Measurements from ENCODE around the gene AKT1. TPM values are rescaled to one million over a fixed set of nuclear protein-coding genes. Genes with fewer than 3 reads are reported as not detected.

Gene AKT1
- total and polyA plus RNA-seq, 2 of the 13 experiments (the other 11 are each of a cell fraction or from before 2014, with no cell fraction given): 96.2 to 116 TPM

GRCh38 chr14:104793703-104793959 lies 1.9 kb downstream of the AKT1 start:
- Histone ChIP-seq H3K4me1 (ENCODE audit: insufficient read depth, low read length) (peaks cover 50% of the 10 kb centered on the region), H3K4me3 (replicated peaks in 1 of 3; ENCODE audit: insufficient read depth in 1 of 3, low read depth in 2 of 3, low read length in 3 of 3) (peak overlapping the region; percentile 70 to 88 (median 78); a peak in 5 of 6 replicates), H3K27ac (ENCODE audit: extremely low read length, insufficient read depth, low read length) (no peak overlapping the region), H3K9ac (ENCODE audit: insufficient read depth, low read depth, low read length) (peak overlapping the region; percentile 86), H3K27me3 (ENCODE audit: control insufficient read depth in 1 of 2, insufficient read depth in 2 of 2, low read length in 2 of 2) (no peaks in the 10 kb centered on the region), H3K4me2 (ENCODE audit: low read depth, low read length) (peak overlapping the region; percentile 92), H2AFZ (ENCODE audit: low read length) (no peak overlapping the region), H3K36me3 (replicated peaks in 1 of 2; ENCODE audit: control insufficient read depth in 1 of 2, insufficient read depth in 2 of 2, low read length in 2 of 2) (peaks cover 7 to 22% of the 10 kb centered on the region in 2 experiments; a peak in 3 of 5 replicates), H3K79me2 (ENCODE audit: insufficient read depth, low read length) (peaks cover 26% of the 10 kb centered on the region), H3K9me3 (ENCODE audit: low read length) (no peaks in the 10 kb centered on the region), H4K20me1 (ENCODE audit: insufficient read depth, low read length) (peaks cover 12% of the 10 kb centered on the region)
- no peak for ATAC-seq
- ChIA-PET POLR2A (interaction anchor here (1.0 to 1.9 kb wide), 3 partner anchors 26 to 128 kb away, joined by 3 to 20 read pairs (median 4); partner anchors contain the start of gene SIVA1), CTCF (ENCODE audit: low intra/inter-chr PET ratio, low total read pairs) (no interaction called here)
- 60% methylated on average over 2 of the region's 2 CpGs for WGBS (ENCODE audit: low lambda C conversion rate)
- FAIRE-seq: no peak
- in situ Hi-C loops (cut with HindIII; ENCODE audit: extremely low pct_ligation_motif_present, low pct_unique_long_range_greater_than_20kb): no loop called here
- TF ChIP-seq ZNF446 (CRISPR knock-in tag; IDR thresholded peaks at IDR 0.05): 0 out of 2 replicates have a peak, but pooled peaks have one; percentile 15
- peak; percentile 34; the same call in 1 of the 2 replicates for TF ChIP-seq ZNF501 (CRISPR knock-in tag; IDR thresholded peaks at IDR 0.05)
- TF ChIP-seq ZMAT5 (CRISPR knock-in tag; IDR thresholded peaks at IDR 0.05; ENCODE audit: borderline replicate concordance, low read depth): no peak
- no peak for DNase-seq (ENCODE audit: low spot score)
- BruUV-seq (replicated peaks): no TSS peak
- intact Hi-C loops (cut with micrococcal nuclease; ENCODE audit: unreplicated experiment): no loop called here

- intact Hi-C loops (cut with micrococcal nuclease; ENCODE audit: unreplicated experiment) (no loop called here), in situ Hi-C loops (cut with HindIII; ENCODE audit: extremely low pct_ligation_motif_present, low pct_unique_long_range_greater_than_20kb) (no loop called here)
- ChIA-PET CTCF (ENCODE audit: low intra/inter-chr PET ratio, low total read pairs) (no interaction called here), POLR2A (interaction anchor here (1.7 to 1.9 kb wide), 2 partner anchors 26 to 41 kb away, joined by 4 to 20 read pairs; partner anchors contain the start of gene SIVA1)
- no peak overlapping the region for H3K27ac ChIP-seq (ENCODE audit: extremely low read length, insufficient read depth, low read length)
- H3K36me3 ChIP-seq (replicated peaks in 1 of 2; ENCODE audit: control insufficient read depth in 1 of 2, insufficient read depth in 2 of 2, low read length in 2 of 2): peaks cover 10 to 22% of the 10 kb centered on the region in 2 experiments; a peak in 3 of 5 replicates
- 93% methylated on average over 11 of the region's 16 CpGs for WGBS (ENCODE audit: low lambda C conversion rate)
- H3K79me2 ChIP-seq (ENCODE audit: insufficient read depth, low read length): peaks cover 26% of the 10 kb centered on the region
- peak overlapping the region; percentile 92 for H3K4me2 ChIP-seq (ENCODE audit: low read depth, low read length)
- DNase-seq (ENCODE audit: low spot score) (no peak), ATAC-seq (no peak), FAIRE-seq (no peak)
- no TSS peak for BruUV-seq (replicated peaks)
- no peaks in the 10 kb centered on the region for H3K9me3 ChIP-seq (ENCODE audit: low read length)
- H3K4me1 ChIP-seq (ENCODE audit: insufficient read depth, low read length): peaks cover 50% of the 10 kb centered on the region
- H3K27me3 ChIP-seq (ENCODE audit: control insufficient read depth in 1 of 2, insufficient read depth in 2 of 2, low read length in 2 of 2): no peaks in the 10 kb centered on the region
- peak overlapping the region; percentile 86; the same call in 1 of the 2 replicates for H3K9ac ChIP-seq (ENCODE audit: insufficient read depth, low read depth, low read length)
- peaks cover 15% of the 10 kb centered on the region for H4K20me1 ChIP-seq (ENCODE audit: insufficient read depth, low read length)
- peak overlapping the region; percentile 70 to 88 (median 78); a peak in 4 of 6 replicates for H3K4me3 ChIP-seq (replicated peaks in 1 of 3; ENCODE audit: insufficient read depth in 1 of 3, low read depth in 2 of 3, low read length in 3 of 3)
- no peak overlapping the region for H2AFZ ChIP-seq (ENCODE audit: low read length)
- TF ChIP-seq GABPB1 (CRISPR knock-in tag; IDR thresholded peaks at IDR 0.05): no peak
- no peak for TF ChIP-seq ZBTB20 (CRISPR knock-in tag; IDR thresholded peaks at IDR 0.05; ENCODE audit: borderline replicate concordance, low read depth)
- 0 out of 2 replicates have a peak, but pooled peaks have one; percentile 41 for TF ChIP-seq ZNF446 (CRISPR knock-in tag; IDR thresholded peaks at IDR 0.05)
- TF ChIP-seq ELF1 (CRISPR knock-in tag; IDR thresholded peaks at IDR 0.05): no peak
- TF ChIP-seq AKAP8 (CRISPR knock-in tag; IDR thresholded peaks at IDR 0.05): peak; percentile 27; the same call in 1 of the 2 replicates
- TF ChIP-seq BRF2 (CRISPR knock-in tag; IDR thresholded peaks at IDR 0.05): no peak
- TF ChIP-seq ZNF615 (CRISPR knock-in tag; IDR thresholded peaks at IDR 0.05; ENCODE audit: borderline replicate concordance): no peak
- no peak for TF ChIP-seq EEA1 (CRISPR knock-in tag; IDR thresholded peaks at IDR 0.05; ENCODE audit: borderline replicate concordance)
- TF ChIP-seq REST (IDR thresholded peaks at IDR 0.05; ENCODE audit: borderline replicate concordance in 1 of 2, low read depth in 1 of 2, low read length in 2 of 2): no peak
These were observed 2.4 kb downstream of the AKT1 start for GRCh38 chr14:104792945-104793702.
